HG02870 (cell line): ENCODE results near the gene TSPAN9.
A peak's percentile ranks its signal among the peaks of the same experiment; 100 is the strongest.

Experiments used
- ATAC-seq: cut with Tn5 transposase; IDR thresholded peaks from one replicate; pipeline ENCODE4 v1.9.1; 2021; ENCODE audit warnings: mild to moderate bottlenecking, moderate library complexity; ENCODE audit not compliant: unreplicated experiment

Gene TSPAN9

DNA sequence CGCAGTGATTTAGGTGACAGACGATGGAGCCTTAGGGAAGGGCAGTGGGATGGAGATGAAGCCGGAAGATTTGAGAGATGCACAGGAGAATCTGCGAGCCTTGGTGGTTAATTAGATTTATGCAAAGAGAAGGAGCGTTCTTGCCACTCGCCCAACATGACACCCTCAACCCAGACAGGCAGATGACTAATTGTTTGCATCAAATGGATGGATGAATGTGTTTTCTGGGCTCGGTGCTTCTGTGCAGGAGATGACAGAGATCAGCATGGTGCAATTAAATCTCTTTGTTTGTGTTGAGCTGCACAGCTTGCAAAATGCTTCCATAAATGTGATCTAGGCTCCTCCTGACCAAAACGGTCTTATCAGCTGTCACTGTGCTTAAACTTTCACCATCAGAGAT is 211.5 kb downstream of the TSPAN9 start:
- ATAC-seq, result no peak

DNA sequence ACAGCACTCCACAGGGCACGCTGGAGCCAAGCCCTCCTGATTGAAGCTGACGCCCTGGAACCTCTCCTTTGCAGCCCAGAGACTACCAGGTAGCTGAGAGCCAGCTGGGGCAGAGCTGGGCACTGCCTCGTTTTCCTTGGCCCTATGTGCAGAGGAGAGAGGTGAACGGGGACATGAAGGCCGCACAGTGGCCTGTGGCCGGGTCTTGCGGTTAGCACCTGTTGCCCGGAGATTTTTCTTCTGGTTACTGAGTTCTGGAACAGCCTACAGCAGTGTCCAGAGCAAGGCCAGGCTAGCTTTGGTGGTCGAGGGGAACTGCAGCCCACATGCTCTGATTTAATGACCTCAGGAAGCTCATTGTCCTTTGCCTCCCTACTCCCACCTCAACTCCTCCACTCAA is 212.5 kb downstream of the TSPAN9 start:
- ATAC-seq, result no peak

DNA sequence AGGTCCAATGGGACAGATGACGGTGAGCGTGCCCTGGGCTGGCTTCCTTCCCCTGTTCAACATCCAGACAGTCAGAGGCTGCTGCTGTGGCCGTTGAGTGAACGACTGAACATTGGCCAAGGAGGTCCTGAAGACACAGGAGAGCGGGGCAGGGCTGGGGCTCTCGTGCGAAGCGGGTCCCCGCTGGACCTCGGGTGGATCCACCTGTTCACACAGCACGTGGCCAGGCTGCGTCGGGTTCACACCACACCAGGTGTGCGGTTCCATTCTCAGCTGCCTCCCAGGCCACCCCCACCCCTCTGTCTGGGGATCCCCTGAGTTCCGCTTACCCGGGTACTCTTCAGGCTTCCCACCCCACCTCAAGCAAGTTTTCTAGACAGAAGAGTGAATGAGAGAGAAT is 214.8 kb downstream of the TSPAN9 start:
- ATAC-seq, result no peak

DNA sequence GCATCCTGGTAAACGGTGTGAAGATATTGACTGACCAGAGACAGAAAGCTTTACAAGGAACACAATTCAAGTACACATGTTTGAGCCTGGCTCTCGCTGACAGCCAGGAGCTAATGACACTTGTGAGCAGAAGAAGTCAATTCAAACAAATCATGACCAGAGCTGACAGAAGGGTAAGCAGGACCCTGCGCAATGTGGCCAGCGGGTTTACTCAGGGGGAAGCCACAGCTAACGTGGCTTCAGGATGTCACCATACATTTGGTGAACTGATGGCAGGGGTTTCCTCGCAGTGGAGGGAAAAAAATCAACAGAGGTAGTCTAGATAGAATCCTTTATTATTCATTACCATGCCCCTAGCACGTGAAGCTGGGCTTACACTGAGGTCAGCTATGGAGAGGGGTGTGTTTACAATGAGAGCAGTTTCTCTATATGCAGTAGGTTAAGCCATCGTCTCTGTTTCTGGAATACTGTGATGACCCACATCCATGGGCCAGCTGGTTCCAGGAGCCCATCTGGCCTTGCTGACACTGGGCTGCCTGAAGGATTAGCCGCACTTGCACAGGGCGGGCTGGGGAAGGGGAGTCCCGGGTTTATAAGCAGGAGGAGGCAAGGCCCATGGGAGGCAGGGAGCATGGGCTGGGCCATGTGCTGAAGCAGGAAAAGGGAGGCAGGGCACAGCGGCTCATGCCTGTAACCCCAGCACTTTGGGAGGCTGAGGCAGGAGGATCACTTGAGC is 215.7 kb downstream of the TSPAN9 start:
- ATAC-seq, result no peak

DNA sequence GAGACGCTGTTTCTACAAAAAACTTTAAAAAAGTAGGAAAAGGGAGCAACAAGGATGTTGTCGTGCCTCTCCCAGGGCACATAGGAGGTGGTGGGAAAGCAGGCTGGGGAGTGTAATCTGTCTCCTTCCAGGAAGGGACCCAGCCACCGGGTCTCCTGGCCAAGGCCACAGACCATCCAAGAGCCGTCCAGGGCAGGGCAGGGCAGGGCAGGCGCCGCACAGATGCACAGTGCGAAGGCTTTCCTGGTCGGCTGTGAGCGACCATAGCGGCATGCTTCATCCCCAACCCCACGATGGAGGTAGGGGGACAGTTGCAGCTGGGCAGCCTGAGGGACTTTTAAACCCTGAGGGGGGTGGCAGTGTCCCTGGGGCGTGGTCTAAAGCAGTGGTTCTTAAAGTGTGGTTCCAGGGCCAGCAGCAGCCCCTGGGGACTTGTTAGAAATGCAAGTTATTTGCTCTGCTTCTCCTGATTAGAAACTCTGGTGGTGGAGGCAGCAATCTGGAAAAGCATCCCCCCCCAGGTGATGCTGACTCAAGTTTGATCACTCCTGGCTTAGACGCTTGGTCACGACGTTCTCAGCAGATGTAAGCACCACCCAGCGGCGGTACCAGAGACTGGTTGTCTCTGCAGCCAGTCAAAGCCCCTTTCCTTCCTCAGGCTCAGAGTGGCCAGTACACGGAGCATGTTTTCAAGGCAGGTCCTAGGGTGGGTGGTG is 216.4 kb downstream of the TSPAN9 start:
- ATAC-seq, result no peak

DNA sequence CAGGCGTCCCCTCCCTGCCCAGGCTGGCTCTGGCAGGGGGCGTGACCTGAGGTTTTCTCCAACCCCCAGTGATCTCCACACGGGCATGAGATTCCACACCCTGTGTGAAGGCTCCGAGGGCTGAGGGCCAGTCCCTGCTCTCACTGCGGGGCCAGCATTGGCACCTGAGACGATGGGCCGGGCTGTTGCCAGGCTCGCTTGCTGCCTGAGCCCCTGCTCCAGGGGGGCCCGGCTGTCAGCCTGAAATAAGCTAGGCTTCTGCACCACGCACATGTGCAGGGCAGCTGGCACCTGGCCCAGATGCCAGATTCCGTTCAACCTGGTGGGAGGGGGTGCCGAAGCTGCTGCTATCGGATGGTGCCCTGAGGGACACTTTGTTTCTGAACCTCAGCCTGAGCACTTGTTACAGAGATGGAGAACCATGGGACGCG is 217.3 kb downstream of the TSPAN9 start:
- ATAC-seq, result no peak

DNA sequence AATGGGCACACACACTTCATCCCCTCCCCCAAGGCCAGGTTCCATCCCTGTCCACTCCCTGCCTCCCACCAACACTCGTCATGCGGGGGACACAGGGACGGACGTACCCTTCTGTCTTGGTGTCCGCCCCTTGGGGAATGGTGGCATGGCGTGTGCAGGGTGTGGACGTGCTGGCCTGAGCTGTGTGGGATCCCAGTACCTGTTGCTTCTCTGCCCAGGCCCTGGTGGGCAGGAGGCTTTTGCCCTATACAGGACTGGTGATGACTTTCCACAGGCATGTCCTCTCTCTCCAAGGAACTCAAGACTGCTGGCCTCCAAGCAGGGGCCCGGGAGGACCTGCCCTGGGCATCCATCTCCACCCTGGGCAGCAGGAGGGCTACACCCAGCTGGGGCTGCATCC is 218.0 kb downstream of the TSPAN9 start:
- ATAC-seq, result no peak

DNA sequence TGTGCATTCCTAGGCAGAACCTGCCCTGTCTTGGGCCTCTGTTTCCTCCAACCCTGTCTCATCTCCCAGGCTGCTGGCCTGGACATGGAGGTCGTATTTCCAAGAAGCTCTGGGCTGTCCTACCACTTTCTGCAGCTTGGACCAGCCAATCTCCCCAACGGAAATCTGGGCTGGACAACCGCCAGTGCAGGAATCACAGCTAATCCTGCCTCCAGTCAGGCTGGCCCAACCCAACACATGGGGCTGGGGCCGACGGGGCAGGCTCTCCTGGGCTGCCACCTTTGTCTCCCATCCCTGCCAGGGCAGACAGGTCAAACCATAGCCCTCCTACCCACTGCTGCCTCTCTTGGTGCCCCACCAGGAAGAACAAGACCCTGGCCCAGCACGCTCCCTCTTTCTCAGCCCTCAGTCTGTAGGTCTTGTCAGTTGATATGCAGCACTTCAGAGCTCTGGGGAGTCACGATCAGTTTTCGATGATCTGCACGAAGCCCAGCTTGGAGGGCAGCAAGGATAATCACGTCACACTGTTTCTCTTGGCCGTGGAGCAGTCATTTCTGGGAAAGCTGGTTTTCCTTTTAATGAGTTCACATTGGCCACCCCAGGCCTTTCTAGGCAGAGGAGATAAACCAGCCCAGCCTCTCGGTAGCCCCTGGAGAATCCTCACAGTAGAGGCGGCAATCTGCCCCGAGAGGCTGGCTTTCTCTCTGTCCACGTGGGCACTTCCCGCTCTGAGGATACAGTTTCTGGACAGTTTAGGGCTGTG is 218.6 kb downstream of the TSPAN9 start:
- ATAC-seq, result no peak

DNA sequence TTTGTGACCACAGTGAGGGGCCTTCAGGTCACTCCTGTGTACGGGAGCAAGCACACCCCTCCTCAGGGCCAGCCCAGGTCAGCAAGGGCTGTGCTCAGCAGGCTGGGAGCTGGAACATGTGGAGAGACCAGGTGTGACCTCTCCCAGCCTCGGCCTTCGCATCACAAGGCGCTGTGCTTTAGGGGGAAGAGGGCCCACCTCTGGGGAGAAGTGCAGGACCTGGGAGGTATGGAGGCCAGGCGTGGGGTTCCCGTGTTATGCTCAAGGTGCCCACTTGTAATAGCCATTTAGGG is 219.2 kb downstream of the TSPAN9 start:
- no peak for ATAC-seq

DNA sequence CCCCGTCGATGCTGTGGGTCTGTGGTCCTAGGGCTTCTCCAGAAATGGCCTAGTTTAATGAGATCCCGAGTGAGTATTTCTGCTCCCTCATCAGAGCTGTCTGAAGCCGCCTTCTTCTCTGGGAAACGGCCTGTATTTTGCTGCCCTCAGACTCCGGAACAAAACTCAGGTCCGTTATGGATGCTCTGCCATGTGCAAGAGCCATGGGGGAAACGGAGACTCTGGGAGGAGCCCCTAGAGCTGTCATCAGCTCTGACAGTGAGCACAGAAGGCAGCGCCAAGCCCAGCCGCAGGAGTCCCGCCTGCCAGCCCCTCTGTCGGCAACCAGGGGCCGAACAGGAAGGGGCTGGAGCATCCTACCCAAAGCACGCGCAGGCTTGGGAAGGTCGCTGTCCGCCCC is 221.4 kb downstream of the TSPAN9 start:
- no peak for ATAC-seq

DNA sequence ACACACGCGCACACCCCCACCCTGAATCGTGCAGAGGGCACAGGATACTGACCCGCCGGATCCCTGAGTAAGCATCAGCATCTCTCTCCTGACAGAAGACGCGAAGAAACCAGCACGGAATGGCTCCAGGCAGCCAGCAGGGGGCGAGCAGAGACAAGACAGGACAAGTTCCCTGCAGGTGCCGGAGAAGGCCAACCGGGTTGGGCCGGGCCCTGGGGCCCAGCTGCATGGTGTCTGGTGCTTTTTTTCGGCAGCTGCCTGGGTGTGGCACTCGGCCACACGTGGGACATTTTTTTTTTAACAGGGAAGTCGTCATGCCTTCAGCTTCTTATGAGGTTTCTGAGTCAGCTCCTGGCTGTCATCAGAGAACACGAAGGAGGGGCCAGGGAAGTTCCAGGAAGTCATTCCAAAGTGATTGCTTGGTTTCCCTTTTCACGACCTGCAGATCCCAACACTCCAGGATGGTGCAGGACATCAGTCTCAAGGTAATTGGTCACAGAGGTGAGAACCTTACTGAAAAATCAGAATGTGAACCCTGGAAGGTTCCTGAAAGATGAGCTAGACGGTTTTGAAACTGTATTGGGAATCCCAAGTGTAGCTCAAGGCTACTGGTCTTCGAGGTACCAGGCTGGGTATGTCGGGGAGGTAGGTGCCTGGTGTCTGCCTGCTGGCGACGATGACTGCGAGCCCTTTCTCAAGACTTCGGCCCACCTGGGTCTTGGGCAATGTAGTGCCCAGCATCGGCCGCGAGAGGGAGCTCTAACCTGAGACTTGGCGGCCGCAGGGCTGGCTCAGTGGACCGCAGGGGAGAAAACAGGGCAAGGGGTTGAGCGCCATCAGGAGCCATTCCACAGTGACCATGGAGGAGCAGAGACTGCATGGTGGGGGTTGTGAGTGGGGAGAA is 223.0 kb downstream of the TSPAN9 start:
- ATAC-seq, result peak; percentile 54

DNA sequence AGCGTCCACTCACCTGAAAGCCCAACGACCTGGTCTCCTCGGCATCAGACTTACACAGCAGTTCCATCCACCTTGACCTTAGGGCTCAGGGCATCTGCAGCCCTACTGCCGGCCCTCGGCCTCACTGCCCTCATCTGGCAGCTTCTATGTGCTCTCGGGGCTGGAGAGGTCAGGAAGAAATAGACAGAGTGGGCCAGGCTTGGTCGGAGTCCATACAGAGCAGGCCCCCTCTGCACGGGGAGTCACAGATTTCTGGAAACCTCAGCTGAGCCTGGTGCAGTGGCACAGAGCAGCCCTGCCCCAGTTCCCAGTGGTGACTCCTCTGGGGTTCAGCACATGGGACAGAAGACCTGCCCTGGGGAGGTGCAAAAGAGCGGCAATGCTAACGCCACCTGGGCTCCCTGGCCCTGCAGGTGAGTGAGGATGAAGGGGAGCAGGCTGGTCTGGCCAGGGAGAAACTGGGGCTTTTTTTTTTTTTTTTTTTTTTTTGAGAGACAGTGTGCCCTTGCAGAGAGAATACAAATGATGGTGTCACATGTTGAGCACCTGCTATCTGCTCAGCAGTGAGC is 223.7 kb downstream of the TSPAN9 start:
- ATAC-seq, result no peak

DNA sequence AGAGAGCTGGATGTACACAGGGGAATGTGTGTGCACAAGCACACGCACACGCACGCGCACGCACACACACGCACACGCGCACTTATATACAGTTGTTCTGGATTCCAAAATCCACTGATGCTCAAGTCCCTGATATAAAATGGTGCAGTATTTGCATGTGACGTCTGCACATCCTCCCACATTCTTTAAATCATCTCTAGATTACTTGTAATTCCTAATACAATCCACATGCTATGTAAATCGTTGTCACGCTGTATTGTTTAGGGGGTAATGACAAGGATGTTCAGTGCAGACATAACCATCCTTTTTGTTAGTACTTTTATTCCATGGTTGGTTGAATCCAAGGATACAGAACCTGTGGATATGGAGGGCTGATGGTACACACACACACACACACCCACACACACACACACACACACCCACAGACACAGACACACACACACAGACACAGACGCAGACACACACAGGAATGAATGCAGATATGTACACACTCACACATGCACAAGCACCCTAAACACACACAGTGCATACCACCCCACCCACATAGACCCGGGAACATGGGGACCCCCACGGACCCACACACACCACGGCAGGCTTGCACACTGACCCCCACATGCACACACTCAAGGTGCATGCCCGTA is 225.3 kb downstream of the TSPAN9 start:
- no peak for ATAC-seq

DNA sequence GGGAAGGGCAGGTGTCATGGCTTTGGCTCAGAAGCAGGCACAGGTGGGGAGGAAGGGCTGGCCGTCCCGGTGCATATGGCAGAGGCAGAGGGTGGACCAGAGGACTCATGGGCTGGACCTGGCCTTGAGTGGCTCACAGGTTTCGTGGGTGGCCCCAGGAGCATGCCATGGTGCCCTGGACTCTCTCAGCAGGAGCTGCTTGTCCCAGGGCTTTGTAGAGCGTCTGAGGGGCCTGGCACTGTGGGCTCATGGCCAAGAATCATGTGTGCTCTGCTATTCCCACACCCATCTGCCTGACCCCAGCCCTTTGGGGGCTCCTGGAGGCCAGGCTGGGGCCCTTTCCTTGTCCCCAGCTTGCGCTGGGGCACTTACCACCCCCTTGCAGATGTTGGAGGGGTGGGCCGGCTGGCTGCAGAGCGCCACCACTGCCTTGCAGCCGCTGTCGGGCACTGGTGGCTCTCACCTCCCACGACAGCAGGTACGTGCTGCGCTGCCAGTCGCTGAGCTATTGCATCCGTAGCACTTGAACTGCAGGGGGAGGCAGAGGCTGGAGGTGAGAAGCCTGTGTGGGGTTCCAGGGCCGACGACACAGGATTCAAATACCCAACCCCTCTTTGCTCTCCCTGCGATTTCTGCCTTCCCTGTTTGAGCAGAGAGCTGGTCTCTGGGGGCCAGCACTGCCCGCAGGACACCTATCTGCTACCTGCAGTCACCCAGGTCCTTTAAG is 226.4 kb downstream of the TSPAN9 start:
- ATAC-seq, result no peak

DNA sequence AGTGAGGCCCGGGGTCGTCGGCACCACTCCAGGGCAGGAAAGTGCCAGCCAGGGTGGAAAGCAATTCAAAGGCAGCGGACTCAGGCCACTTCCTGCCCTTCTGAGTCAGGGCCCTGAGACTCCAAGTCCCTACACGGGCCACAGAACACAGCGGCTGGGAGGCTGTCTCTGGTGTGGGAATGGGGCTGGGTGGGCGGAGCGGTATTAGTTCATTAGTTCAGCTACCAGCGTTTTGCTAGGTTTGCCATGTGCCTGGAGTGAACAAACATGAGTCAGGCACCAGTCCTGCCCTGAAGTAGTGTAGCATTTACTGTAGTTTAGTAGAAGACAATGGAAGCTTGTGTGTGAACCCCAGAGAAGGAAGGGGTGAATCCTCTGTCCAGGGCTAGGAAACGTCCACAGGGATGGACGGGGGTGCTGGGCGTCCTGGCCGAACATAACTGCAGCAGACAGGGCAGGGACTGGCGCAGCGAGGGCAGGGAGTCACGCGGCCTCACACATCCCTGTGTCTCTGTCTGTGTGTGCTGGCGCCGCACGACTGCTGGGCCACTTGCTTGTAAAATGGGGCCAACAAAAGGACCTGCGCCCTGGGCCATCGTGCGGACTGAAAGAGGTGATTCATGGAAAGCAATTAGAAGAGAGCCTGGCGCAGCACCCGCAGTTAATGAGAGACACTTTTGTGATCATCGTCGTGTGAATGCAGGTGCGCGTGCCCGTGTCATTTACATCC is 227.4 kb downstream of the TSPAN9 start:
- ATAC-seq, result no peak

DNA sequence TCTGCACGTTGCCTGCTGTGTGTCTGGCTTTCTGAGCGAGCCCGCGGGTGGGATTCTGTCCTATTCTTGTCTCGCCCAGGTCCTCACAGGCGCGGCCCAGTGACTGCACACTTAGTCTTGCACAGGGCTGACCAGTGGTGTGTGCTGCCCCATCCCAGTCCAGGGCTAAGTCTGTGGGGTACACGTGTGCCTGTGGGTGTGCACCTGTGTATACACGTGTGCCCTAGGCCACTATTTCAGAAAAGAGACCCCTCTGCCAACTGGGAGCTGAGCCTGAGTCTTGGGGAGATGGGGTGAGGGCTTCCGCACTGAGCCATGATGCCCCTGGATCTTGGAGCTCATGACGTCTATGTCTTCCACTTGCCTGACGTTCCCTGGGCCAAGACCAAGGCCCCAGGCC is 228.3 kb downstream of the TSPAN9 start:
- ATAC-seq, result no peak

DNA sequence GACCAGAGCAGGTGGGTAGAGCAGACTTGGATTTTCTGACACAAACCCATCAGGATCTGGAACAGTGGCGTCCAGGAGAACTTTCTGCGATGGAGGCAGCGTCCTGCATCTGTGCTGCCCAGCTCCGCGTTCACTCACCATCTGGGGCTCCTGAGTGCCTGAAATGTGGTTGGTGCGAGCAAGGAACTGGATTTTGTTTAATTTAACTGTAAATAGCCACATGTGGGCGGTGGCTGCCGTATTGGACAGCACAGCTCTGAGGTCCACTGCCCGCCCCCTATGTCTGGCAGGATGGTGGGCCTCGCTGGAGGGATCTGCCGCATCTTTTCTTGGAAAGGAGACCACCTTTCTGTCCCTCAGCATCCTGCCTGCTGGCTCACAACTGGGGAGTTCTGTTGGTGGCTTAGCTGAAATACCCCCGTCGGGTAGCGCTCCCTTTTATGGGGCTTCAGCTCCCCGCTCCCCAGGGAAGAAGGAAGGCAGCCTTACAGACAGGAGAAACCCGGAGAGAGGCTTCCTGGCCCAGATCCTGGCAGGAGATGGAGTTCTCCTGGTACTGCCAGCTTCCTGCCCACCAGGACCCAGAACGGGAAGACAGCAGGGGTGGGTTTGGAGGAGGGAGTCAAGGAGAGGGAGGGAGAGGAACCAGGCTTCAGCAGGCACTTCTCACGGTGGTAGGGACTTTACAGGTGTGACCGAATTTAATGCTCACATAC is 228.9 kb downstream of the TSPAN9 start:
- no peak for ATAC-seq

DNA sequence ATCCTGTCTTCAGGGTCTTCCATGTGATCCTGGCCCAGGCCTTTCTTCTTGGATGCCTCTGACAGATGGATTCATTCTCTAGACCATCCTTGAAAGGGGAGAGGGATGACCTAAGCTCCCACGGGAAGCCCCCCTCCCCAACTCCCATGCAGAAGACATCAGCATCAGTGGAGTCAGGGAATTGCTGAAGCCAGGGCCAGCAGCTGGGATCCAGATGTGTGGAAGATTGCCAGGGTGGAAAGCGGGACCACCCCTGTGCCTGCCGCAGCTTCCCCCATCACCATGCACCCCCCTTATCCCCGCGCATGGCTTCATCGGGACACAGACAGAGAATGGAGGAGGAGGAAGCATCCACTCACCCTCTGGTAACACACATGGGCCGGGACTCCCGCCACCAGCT is 230.2 kb downstream of the TSPAN9 start:
- ATAC-seq, result no peak
